HepG2 (cell line): Measurements from ENCODE around the gene MCM3. TPM values are rescaled to one million over a fixed set of nuclear protein-coding genes. Genes with fewer than 3 reads are reported as not detected.

Experiments
- ATAC-seq: fragments of 200-7000 bp; cut with Tn5 transposase; 3 replicates; pipeline ENCODE4 v1.9.1; 2020; ENCODE audit warnings: mild to moderate bottlenecking, moderate library complexity
- BruUV-seq: library from RNA; stranded (reverse); fragments of 400-500 nt; replicated peaks from 2 replicates; lab custom pipeline; 2021; lab: Mats Ljungman, UMichigan
- CTCF ChIA-PET: fragments of 300-600 bp; formaldehyde crosslinking; extraction: SDS; loops from one replicate; lab custom pipeline; 2021; ENCODE audit warnings: low total read pairs, inconsistent platforms, low intra/inter-chr PET ratio; lab: Yijun Ruan, JAX
- POLR2A ChIA-PET: fragments of 350-600 bp; sonication (Branson Sonifier 250); formaldehyde crosslinking; loops from one replicate; lab custom pipeline; 2020; ENCODE audit warnings: antibody characterized with exemption, inconsistent platforms; lab: Yijun Ruan, JAX
- DNase-seq: peaks from one replicate; pipeline ENCODE4 v3.0.0-alpha.2; 2015; ENCODE audit warnings: low spot score
- FAIRE-seq: peaks from 3 replicates; lab custom pipeline; 2011; peaks lifted over from hg19 to GRCh38; lab: Jason Lieb, UNC
- H2AFZ ChIP-seq: one replicate; pipeline ENCODE4 v1.6.1; 2011; ENCODE audit warnings: low read length, inconsistent platforms
- H3K27ac ChIP-seq: fragments of 300-600 bp; 3 replicates; pipeline ENCODE4 v1.8.0; 2011; ENCODE audit warnings: mixed run types, mild to moderate bottlenecking, mixed read lengths, low read length, inconsistent platforms; ENCODE audit not compliant: insufficient read depth; ENCODE audit errors: extremely low read length
- H3K27me3 ChIP-seq, 2 experiments: fragments of 200-600 bp in 1 of 2; 2 replicates in 1 of 2; 3 replicates in 1 of 2; pipeline versions ENCODE4 v1.6.0 to v1.8.0; 2011; ENCODE audit warnings: low read length in 2 of 2, mild to moderate bottlenecking in 2 of 2, moderate library complexity in 2 of 2, inconsistent platforms in 1 of 2; ENCODE audit not compliant: insufficient read depth in 2 of 2, control insufficient read depth in 1 of 2
- H3K36me3 ChIP-seq, 2 experiments: fragments of 200-600 bp in 1 of 2; replicated peaks in 1 of 2; 2 replicates in 1 of 2; 3 replicates in 1 of 2; pipeline versions ENCODE4 v1.5.1 to v1.8.0; 2011; ENCODE audit warnings: low read length in 2 of 2, inconsistent platforms in 1 of 2; ENCODE audit not compliant: insufficient read depth in 2 of 2, control insufficient read depth in 1 of 2
- H3K4me1 ChIP-seq: 2 replicates; pipeline ENCODE4 v1.5.1; 2012; ENCODE audit warnings: low read length, inconsistent platforms; ENCODE audit not compliant: insufficient read depth
- H3K4me2 ChIP-seq: 2 replicates; pipeline ENCODE4 v1.6.0; 2011; ENCODE audit warnings: low read depth, low read length, inconsistent platforms
- H3K4me3 ChIP-seq, 3 experiments: fragments of 200-600 bp in 1 of 3; sonication (generic), shearing (Covaris generic) in 1 of 3; replicated peaks in 1 of 3; 2 replicates each; pipeline ENCODE4 v1.5.1; 2011 to 2016; ENCODE audit warnings: low read length in 3 of 3, inconsistent platforms in 2 of 3, low read depth in 2 of 3, mild to moderate bottlenecking in 2 of 3, control low read depth in 1 of 3, mixed read lengths in 1 of 3; ENCODE audit not compliant: insufficient read depth in 1 of 3
- H3K79me2 ChIP-seq: one replicate; pipeline ENCODE4 v1.6.1; 2011; ENCODE audit warnings: low read length, inconsistent platforms; ENCODE audit not compliant: insufficient read depth
- H3K9ac ChIP-seq: 2 replicates; pipeline ENCODE4 v1.6.0; 2011; ENCODE audit warnings: mild to moderate bottlenecking, low read depth, low read length, inconsistent platforms; ENCODE audit not compliant: insufficient read depth
- H3K9me3 ChIP-seq: 2 replicates; pipeline ENCODE4 v1.5.1; 2012; ENCODE audit warnings: mild to moderate bottlenecking, low read length
- H4K20me1 ChIP-seq: 2 replicates; pipeline ENCODE4 v1.6.0; 2011; ENCODE audit warnings: inconsistent platforms, mild to moderate bottlenecking, low read length, moderate library complexity; ENCODE audit not compliant: insufficient read depth
- ARHGAP35 ChIP-seq: sonication (generic); formaldehyde crosslinking; IDR thresholded peaks from 2 replicates; pipeline ENCODE4 v1.9.0; 2022; ENCODE audit warnings: mild to moderate bottlenecking, inconsistent platforms, moderate library complexity, missing genetic modification reagents, borderline replicate concordance
- ARID4A ChIP-seq: sonication (generic); formaldehyde crosslinking; IDR thresholded peaks from 2 replicates; pipeline ENCODE4 v1.5.0; 2020; ENCODE audit warnings: mild to moderate bottlenecking, missing genetic modification reagents, borderline replicate concordance
- BHLHE40 ChIP-seq: IDR thresholded peaks from 2 replicates; pipeline ENCODE4 v1.6.1; 2011; ENCODE audit warnings: low read length, improper control_type of control experiment
- FOXA1 ChIP-seq, 2 experiments: fragments of 450-650 bp in 1 of 2; sonication (generic) in 1 of 2; formaldehyde crosslinking in 1 of 2; IDR thresholded peaks; 2 replicates each; pipeline versions ENCODE4 v1.4.0 to v1.6.1; 2016 to 2020; ENCODE audit warnings: missing genetic modification reagents in 1 of 2
- KAT7 ChIP-seq: IDR thresholded peaks from 2 replicates; pipeline ENCODE4 v1.6.1; 2018; ENCODE audit warnings: borderline replicate concordance, missing compliant biosample characterization
- MAFF ChIP-seq: IDR thresholded peaks from 2 replicates; pipeline ENCODE4 v1.6.1; 2011; ENCODE audit warnings: low read depth, low read length, improper control_type of control experiment
- MAFK ChIP-seq, 2 experiments: IDR thresholded peaks in 1 of 2; conservative IDR thresholded peaks in 1 of 2; 2 replicates each; pipeline ENCODE4 v1.6.1; 2011; ENCODE audit warnings: improper control_type of control experiment in 2 of 2, low read length in 2 of 2
- NFE2L2 ChIP-seq: fragments of 150-350 bp; IDR thresholded peaks from 2 replicates; pipeline ENCODE4 v1.6.1; 2014; ENCODE audit warnings: low read length
- THAP8 ChIP-seq: sonication (generic); formaldehyde crosslinking; IDR thresholded peaks from 2 replicates; pipeline ENCODE4 v1.5.1; 2020; ENCODE audit warnings: missing genetic modification reagents, mild to moderate bottlenecking, borderline replicate concordance
- ZMYM2 ChIP-seq: sonication (generic); formaldehyde crosslinking; IDR thresholded peaks from 2 replicates; pipeline ENCODE4 v1.8.0; 2022; ENCODE audit warnings: mild to moderate bottlenecking, missing genetic modification reagents
- ZUFSP ChIP-seq: sonication (generic); formaldehyde crosslinking; IDR thresholded peaks from 2 replicates; pipeline ENCODE4 v1.9.0; 2021; ENCODE audit warnings: missing genetic modification reagents, mild to moderate bottlenecking, borderline replicate concordance
- WGBS: methylation state at CpG from one replicate; pipeline ENCODE4 v1.1.6; 2017; ENCODE audit warnings: low lambda C conversion rate; 5-methylcytosine and 5-hydroxymethylcytosine counted together
- in situ Hi-C: cut with HindIII; loops from 2 replicates; pipeline ENCODE4 v1.10.0; 2017; ENCODE audit warnings: low pct_unique_long_range_greater_than_20kb; ENCODE audit not compliant: extremely low pct_ligation_motif_present
- intact Hi-C: fragments of 100-400 bp; cut with micrococcal nuclease; formaldehyde crosslinking; loops from one replicate; pipeline ENCODE4 v1.10.0; 2022; ENCODE audit not compliant: unreplicated experiment
- polyA plus RNA-seq, 8 experiments: library from polyadenylated mRNA; depleted of rRNA in 3 of 8; stranded (reverse) in 7 of 8; unstranded in 1 of 8; fragments of >200 nt; fragmentation: Illumina TruSeq in 4 of 8; extraction: Trizol in 4 of 8; gene quantifications; 2 replicates each; pipeline versions ENCODE4 v1.2.1 to v1.2.3, GENCODE V29; 2011 to 2016; ENCODE audit warnings: low read depth in 4 of 8, missing spikeins in 1 of 8, mixed read lengths in 1 of 8; ENCODE audit not compliant: insufficient read depth in 1 of 8
- total RNA-seq, 5 experiments: library from RNA; depleted of rRNA; stranded (reverse); fragments of >200 nt; fragmentation: Illumina TruSeq; extraction: Trizol; gene quantifications; 2 replicates each; pipeline ENCODE4 v1.2.3, GENCODE V29; 2016; ENCODE audit warnings: low read depth in 1 of 5

MCM3 gene
- total and polyA plus RNA-seq, 2 of the 13 experiments (the other 11 are each of a cell fraction or from before 2014, with no cell fraction given), result 164 to 288 TPM

GRCh38 chr6:52230685-52231084 is 53.9 kb downstream of the MCM3 start:
- Histone ChIP-seq H3K79me2 (no peaks in the 10 kb centered on the region), H3K4me2 (no peak overlapping the region), H3K9ac (no peak overlapping the region), H3K4me3 (no peak overlapping the region), H3K4me1 (peaks cover 10% of the 10 kb centered on the region), H2AFZ (no peak overlapping the region), H4K20me1 (no peaks in the 10 kb centered on the region), H3K27me3 (peaks cover 0 to 30% of the 10 kb centered on the region in 2 experiments; a peak in 2 of 5 replicates), H3K9me3 (no peaks in the 10 kb centered on the region), H3K27ac (no peak overlapping the region), H3K36me3 (no peaks in the 10 kb centered on the region)
- ChIA-PET POLR2A (no interaction called here), CTCF (no interaction called here)
- BruUV-seq, result no TSS peak
- FAIRE-seq (no peak), ATAC-seq (no peak), DNase-seq (no peak)
- 0% methylated on average over 1 of the region's 1 CpG for WGBS
- intact Hi-C loops (loop anchor here (2.0 kb wide), 1 partner anchor 144 kb away; the partner anchor contains the start of gene PKHD1), in situ Hi-C loops (loop anchor here (10.0 kb wide), 1 partner anchor 66 kb away; no protein-coding TSS in a partner anchor)
- TF ChIP-seq FOXA1 (IDR thresholded peaks at IDR 0.05) (no peak), FOXA1 (CRISPR knock-in tag; IDR thresholded peaks at IDR 0.05) (no peak), NFE2L2 (peak; percentile 32; the same call in 1 of the 2 replicates), MAFF (peak; percentile 22; the same call in 1 of the 2 replicates), MAFK (conservative IDR thresholded peaks at IDR 0.05 in 1 of 2, IDR thresholded peaks at IDR 0.05 in 1 of 2; ENCODE audit: low read length in 2 of 2) (peak; percentile 40 to 47; a peak in 3 of 4 replicates), KAT7 (CRISPR knock-in tag) (no peak), ZMYM2 (CRISPR knock-in tag) (no peak)

- no peaks in the 10 kb centered on the region for H3K36me3 ChIP-seq
- no TSS peak for BruUV-seq
- ChIA-PET CTCF (no interaction called here), POLR2A (no interaction called here)
- no peaks in the 10 kb centered on the region for H4K20me1 ChIP-seq
- no peak overlapping the region for H3K4me2 ChIP-seq
- no peak overlapping the region for H2AFZ ChIP-seq
- DNase-seq, result no peak
- H3K27ac ChIP-seq, result no peak overlapping the region
- H3K27me3 ChIP-seq, result peaks cover 0 to 30% of the 10 kb centered on the region in 2 experiments; a peak in 3 of 5 replicates
- no peaks in the 10 kb centered on the region for H3K9me3 ChIP-seq
- WGBS, result 24% methylated on average over 1 of the region's 1 CpG
- H3K4me1 ChIP-seq, result no peaks in the 10 kb centered on the region
- no peaks in the 10 kb centered on the region for H3K79me2 ChIP-seq
- no peak overlapping the region for H3K4me3 ChIP-seq
- no peak for TF ChIP-seq BHLHE40
- no peak for TF ChIP-seq ARHGAP35
- no peak for TF ChIP-seq ARID4A (CRISPR knock-in tag)
- no peak for TF ChIP-seq THAP8
- no peak for TF ChIP-seq ZUFSP (CRISPR knock-in tag)
- no peak for ATAC-seq
- H3K9ac ChIP-seq, result no peak overlapping the region
- in situ Hi-C loops, result no loop called here
- intact Hi-C loops, result no loop called here
- no peak for FAIRE-seq
These were observed 57.0 kb downstream of the MCM3 start for GRCh38 chr6:52227495-52227894.
